RWPE2 (cell line): ENCODE data around the gene DDX4.

Experiments used
- ATAC-seq: fragments of 200-7000 bp; cut with Tn5 transposase; 3 replicates; pipeline ENCODE4 v1.9.1; 2021; ENCODE audit warnings: low read depth
- DNase-seq: peaks from one replicate; pipeline ENCODE4 v3.0.0-alpha.2; 2020; ENCODE audit warnings: low spot score
- H3K27ac ChIP-seq: fragments of 450-650 bp; 2 replicates; pipeline ENCODE4 v1.5.1; 2017; ENCODE audit warnings: mild to moderate bottlenecking; ENCODE audit not compliant: poor library complexity, severe bottlenecking
- H3K27me3 ChIP-seq: fragments of 250-450 bp; sonication (Bioruptor Pico); 2 replicates; pipeline ENCODE4 v1.5.1; 2021; ENCODE audit warnings: mild to moderate bottlenecking, moderate library complexity; ENCODE audit not compliant: insufficient read depth, poor library complexity, severe bottlenecking
- H3K36me3 ChIP-seq: fragments of 250-450 bp; sonication (Bioruptor Pico); 2 replicates; pipeline ENCODE4 v1.5.1; 2020; ENCODE audit warnings: low read depth, mild to moderate bottlenecking, moderate library complexity
- H3K4me1 ChIP-seq: fragments of 250-450 bp; sonication (Bioruptor Pico); 2 replicates; pipeline ENCODE4 v1.5.1; 2021; ENCODE audit warnings: mild to moderate bottlenecking, moderate library complexity; ENCODE audit not compliant: insufficient read depth, poor library complexity, severe bottlenecking
- H3K4me3 ChIP-seq: fragments of 250-450 bp; sonication (Bioruptor Pico); 2 replicates; pipeline ENCODE4 v1.5.1; 2021; ENCODE audit warnings: mild to moderate bottlenecking, moderate library complexity; ENCODE audit not compliant: severe bottlenecking
- H3K9me3 ChIP-seq: fragments of 250-450 bp; sonication (Bioruptor Pico); 2 replicates; pipeline ENCODE4 v1.5.1; 2021; ENCODE audit warnings: mild to moderate bottlenecking, moderate library complexity; ENCODE audit not compliant: severe bottlenecking
- TF ChIP-seq, protein P1 (sequence below): fragments of 450-650 bp; IDR thresholded peaks from one replicate; pipeline ENCODE4 v1.5.1; 2017; ENCODE audit warnings: mild to moderate bottlenecking, moderate library complexity; ENCODE audit not compliant: poor library complexity, severe bottlenecking

The DDX4 gene

DNA sequence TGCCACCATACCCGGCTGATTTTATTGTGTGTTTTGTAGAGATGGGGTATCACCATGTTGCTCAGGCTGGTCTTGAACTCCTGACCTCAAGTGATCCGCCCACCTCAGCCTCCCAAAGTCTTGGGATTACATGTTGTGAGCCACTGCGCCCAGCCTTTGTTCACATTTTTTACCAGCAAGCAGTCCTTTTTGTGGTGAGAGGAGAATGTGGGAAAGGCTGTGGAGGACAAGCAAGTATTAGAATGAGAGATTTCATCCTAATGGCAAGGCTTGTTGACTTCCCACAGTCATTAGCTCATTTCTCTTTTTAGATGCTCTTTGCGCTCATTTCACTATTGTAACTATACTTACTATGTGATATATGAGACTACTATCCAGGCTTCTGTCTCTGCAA, 119.4 kb downstream of the DDX4 start:
- TF ChIP-seq, protein P1, sequence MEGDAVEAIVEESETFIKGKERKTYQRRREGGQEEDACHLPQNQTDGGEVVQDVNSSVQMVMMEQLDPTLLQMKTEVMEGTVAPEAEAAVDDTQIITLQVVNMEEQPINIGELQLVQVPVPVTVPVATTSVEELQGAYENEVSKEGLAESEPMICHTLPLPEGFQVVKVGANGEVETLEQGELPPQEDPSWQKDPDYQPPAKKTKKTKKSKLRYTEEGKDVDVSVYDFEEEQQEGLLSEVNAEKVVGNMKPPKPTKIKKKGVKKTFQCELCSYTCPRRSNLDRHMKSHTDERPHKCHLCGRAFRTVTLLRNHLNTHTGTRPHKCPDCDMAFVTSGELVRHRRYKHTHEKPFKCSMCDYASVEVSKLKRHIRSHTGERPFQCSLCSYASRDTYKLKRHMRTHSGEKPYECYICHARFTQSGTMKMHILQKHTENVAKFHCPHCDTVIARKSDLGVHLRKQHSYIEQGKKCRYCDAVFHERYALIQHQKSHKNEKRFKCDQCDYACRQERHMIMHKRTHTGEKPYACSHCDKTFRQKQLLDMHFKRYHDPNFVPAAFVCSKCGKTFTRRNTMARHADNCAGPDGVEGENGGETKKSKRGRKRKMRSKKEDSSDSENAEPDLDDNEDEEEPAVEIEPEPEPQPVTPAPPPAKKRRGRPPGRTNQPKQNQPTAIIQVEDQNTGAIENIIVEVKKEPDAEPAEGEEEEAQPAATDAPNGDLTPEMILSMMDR, result no peak
- DNase-seq, result no peak
- ATAC-seq, result no peak
- no peaks in the 10 kb centered on the region for H3K9me3 ChIP-seq
- peaks cover 4% of the 10 kb centered on the region; the same call in 1 of the 2 replicates for H3K36me3 ChIP-seq
- H3K27ac ChIP-seq, result no peak overlapping the region
- H3K4me1 ChIP-seq, result peaks cover 23% of the 10 kb centered on the region
- H3K4me3 ChIP-seq, result no peak overlapping the region
- no peaks in the 10 kb centered on the region for H3K27me3 ChIP-seq

DNA sequence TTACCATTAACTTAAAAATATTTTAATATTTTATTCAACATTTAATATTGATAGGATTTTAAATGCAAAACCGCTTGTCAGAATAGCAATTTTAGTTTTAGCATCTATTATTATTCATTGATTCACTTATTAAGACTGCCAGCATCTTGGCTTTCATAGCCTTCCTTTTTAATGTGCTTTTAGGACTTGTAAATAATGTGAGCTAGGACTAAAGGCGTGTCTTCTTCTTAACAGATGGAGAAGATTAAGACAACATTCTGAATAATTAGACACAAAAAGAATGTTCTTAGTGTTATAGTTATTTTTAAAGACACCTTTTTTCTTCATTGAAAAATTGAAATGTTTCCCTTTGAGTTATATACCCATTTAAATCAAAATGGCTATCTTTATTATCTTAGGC, 120.2 kb downstream of the DDX4 start:
- no peak for DNase-seq
- peaks cover 4% of the 10 kb centered on the region; the same call in 1 of the 2 replicates for H3K36me3 ChIP-seq
- TF ChIP-seq, protein P1, result no peak
- H3K27ac ChIP-seq, result no peak overlapping the region
- H3K9me3 ChIP-seq, result no peaks in the 10 kb centered on the region
- ATAC-seq, result no peak
- H3K27me3 ChIP-seq, result no peaks in the 10 kb centered on the region
- peaks cover 14% of the 10 kb centered on the region for H3K4me1 ChIP-seq
- H3K4me3 ChIP-seq, result no peak overlapping the region

DNA sequence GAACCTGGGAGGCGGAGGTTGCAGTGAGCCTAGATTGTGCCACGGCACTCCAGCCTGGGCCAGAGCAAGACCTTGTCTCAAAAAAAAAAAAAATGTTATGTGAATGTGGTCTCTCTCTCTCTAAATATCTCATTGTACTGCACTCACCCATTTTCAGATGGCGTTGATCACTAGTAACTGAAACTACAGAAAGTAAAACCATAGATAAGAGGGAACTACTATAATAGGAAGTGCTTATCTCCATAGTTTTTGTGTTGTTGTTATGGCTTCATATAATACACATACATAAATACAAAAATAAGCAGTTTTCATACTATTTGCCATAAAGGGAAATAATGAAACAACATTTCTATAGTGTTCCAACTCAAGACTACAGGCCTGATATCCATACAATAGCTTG, 122.4 kb downstream of the DDX4 start:
- TF ChIP-seq, protein P1, result no peak
- H3K27ac ChIP-seq, result no peak overlapping the region
- H3K4me1 ChIP-seq, result peaks cover 2% of the 10 kb centered on the region
- no peak for DNase-seq
- H3K9me3 ChIP-seq, result no peaks in the 10 kb centered on the region
- H3K27me3 ChIP-seq, result no peaks in the 10 kb centered on the region
- ATAC-seq, result no peak
- no peak overlapping the region for H3K4me3 ChIP-seq
- H3K36me3 ChIP-seq, result peaks cover 4% of the 10 kb centered on the region; the same call in 1 of the 2 replicates

DNA sequence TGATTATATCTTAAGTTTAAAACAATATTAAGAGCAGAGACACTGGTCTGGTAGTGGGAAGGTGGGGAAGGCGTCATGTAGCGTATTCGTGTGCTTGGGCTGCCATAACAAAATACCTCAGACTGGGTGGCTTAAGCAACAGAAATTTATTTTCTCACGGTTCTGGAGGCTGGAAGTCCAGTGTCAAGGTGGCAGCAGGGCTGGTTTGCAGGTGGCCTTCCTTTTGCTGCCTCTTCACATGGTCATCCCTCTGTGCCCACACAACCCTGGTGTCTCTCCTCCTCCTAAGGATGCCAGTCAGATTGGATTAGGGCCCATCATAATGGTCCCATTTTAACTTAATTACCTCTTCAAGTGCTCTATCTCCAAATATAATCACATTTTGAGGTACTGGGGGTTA, 122.8 kb downstream of the DDX4 start:
- Histone ChIP-seq H3K9me3 (no peaks in the 10 kb centered on the region), H3K4me1 (peaks cover 2% of the 10 kb centered on the region), H3K27me3 (no peaks in the 10 kb centered on the region), H3K36me3 (peaks cover 4% of the 10 kb centered on the region; the same call in 1 of the 2 replicates), H3K4me3 (no peak overlapping the region), H3K27ac (no peak overlapping the region)
- TF ChIP-seq, protein P1, result no peak
- ATAC-seq, result no peak
- no peak for DNase-seq

DNA sequence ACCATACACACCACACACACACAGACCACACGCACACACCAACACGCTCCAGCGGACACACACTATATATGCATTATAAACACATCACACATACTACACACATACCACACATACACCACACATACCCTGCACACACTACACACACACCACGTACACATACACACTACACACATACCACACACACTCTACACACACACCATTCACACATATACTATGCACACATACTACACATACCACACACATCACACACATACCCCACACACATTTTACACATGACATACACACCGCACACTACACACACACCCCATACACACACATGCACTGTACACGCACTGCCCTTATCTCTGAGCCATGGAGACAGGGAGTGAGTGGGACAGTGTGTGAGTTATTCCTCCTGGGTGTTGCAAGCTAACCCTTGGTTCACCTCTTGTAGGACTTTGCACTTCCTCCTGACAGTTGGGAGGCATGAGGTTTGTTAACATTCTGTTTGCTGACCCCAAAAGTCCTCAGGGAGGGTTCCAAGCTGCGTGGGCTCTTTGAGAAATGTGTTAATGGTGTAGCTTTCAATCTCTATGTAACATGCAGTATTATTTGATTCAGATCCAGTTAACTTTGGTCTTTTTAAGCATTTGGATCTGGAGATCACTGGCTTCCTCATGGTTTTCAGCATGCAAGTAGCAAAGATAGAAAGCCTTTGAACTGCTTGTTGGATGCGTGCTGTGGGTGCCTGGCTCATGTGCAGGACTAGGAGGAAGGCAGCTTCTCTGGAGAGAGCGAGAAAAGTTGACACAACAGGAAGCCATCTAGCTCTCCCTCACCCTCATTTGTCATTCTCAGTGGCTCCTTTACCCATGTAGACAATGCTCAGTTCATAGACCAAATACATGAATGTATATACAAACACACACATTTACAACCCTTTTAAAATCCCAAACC, 127.0 kb downstream of the DDX4 start:
- ATAC-seq (no peak), DNase-seq (no peak)
- H3K27ac ChIP-seq, result no peak overlapping the region
- H3K9me3 ChIP-seq, result no peaks in the 10 kb centered on the region
- H3K27me3 ChIP-seq, result no peaks in the 10 kb centered on the region
- H3K4me1 ChIP-seq, result peaks cover 22% of the 10 kb centered on the region
- no peak overlapping the region for H3K4me3 ChIP-seq
- TF ChIP-seq, protein P1, result no peak
- H3K36me3 ChIP-seq, result peaks cover 2% of the 10 kb centered on the region; the same call in 1 of the 2 replicates
